ENCODE results near the gene USP32. TPM values are rescaled to one million over a fixed set of nuclear protein-coding genes. Genes with fewer than 3 reads are reported as not detected.

USP32 gene
- total RNA-seq, 1 donor from 2014 or later: 34.2 TPM

GRCh38 chr17:60311186-60311585 is 80.7 kb downstream of the USP32 start:
- intact Hi-C loops (cut with micrococcal nuclease): no loop called here

- intact Hi-C loops (cut with micrococcal nuclease): no loop called here
These were observed 86.8 kb downstream of the USP32 start for GRCh38 chr17:60305141-60305540.

GRCh38 chr17:60304502-60304901 is 87.4 kb downstream of the USP32 start:
- intact Hi-C loops (cut with micrococcal nuclease): no loop called here

- intact Hi-C loops (cut with micrococcal nuclease): no loop called here
These were observed 88.4 kb downstream of the USP32 start for GRCh38 chr17:60303406-60304099.

- intact Hi-C loops (cut with micrococcal nuclease): no loop called here
These were observed 90.3 kb downstream of the USP32 start for GRCh38 chr17:60301649-60302048.

- intact Hi-C loops (cut with micrococcal nuclease): no loop called here
These were observed 91.0 kb downstream of the USP32 start for GRCh38 chr17:60300949-60301348.

- intact Hi-C loops (cut with micrococcal nuclease): no loop called here
These were observed 91.9 kb downstream of the USP32 start for GRCh38 chr17:60300011-60300410.

GRCh38 chr17:60297760-60298401 is 94.1 kb downstream of the USP32 start:
- intact Hi-C loops (cut with micrococcal nuclease): no loop called here

GRCh38 chr17:60296177-60296576 is 95.8 kb downstream of the USP32 start:
- intact Hi-C loops (cut with micrococcal nuclease): no loop called here

- intact Hi-C loops (cut with micrococcal nuclease): no loop called here
These were observed 98.2 kb downstream of the USP32 start for GRCh38 chr17:60293580-60294335.

GRCh38 chr17:60292697-60293096 is 99.2 kb downstream of the USP32 start:
- intact Hi-C loops (cut with micrococcal nuclease): no loop called here

- intact Hi-C loops (cut with micrococcal nuclease): no loop called here
These were observed 107.2 kb downstream of the USP32 start for GRCh38 chr17:60284709-60285108.

- intact Hi-C loops (cut with micrococcal nuclease): no loop called here
These were observed 108.1 kb downstream of the USP32 start for GRCh38 chr17:60283816-60284215.

- intact Hi-C loops (cut with micrococcal nuclease): no loop called here
These were observed 111.3 kb downstream of the USP32 start for GRCh38 chr17:60280673-60281072.

- intact Hi-C loops (cut with micrococcal nuclease): no loop called here
These were observed 113.7 kb downstream of the USP32 start for GRCh38 chr17:60278237-60278636.

- intact Hi-C loops (cut with micrococcal nuclease): no loop called here
These were observed 114.7 kb downstream of the USP32 start for GRCh38 chr17:60277258-60277657.

GRCh38 chr17:60269417-60269816 is 122.5 kb downstream of the USP32 start:
- intact Hi-C loops (cut with micrococcal nuclease): no loop called here

- intact Hi-C loops (cut with micrococcal nuclease): no loop called here
These were observed 131.4 kb downstream of the USP32 start for GRCh38 chr17:60260540-60260939.

- intact Hi-C loops (cut with micrococcal nuclease): no loop called here
These were observed 133.6 kb downstream of the USP32 start for GRCh38 chr17:60258313-60258712.

- intact Hi-C loops (cut with micrococcal nuclease): no loop called here
These were observed 135.8 kb downstream of the USP32 start for GRCh38 chr17:60256174-60256573.

- intact Hi-C loops (cut with micrococcal nuclease): no loop called here
These were observed 138.9 kb downstream of the USP32 start for GRCh38 chr17:60253048-60253447.

- intact Hi-C loops (cut with micrococcal nuclease): no loop called here
These were observed 139.5 kb downstream of the USP32 start for GRCh38 chr17:60252459-60252858.

Measured in T-helper 2 cell treated with Interferon-gamma antibody and Interleukin-4, amounts not matched to agents 100 ng/mL and 5 ng/mL, for 36 hours (primary cell).